ENCODE data around the gene SPTBN5. TPM values are rescaled to one million over a fixed set of nuclear protein-coding genes. Genes with fewer than 3 reads are reported as not detected.

The SPTBN5 gene
- total RNA-seq, 1 experiment from 2014 or later, result 0.96 TPM

DNA sequence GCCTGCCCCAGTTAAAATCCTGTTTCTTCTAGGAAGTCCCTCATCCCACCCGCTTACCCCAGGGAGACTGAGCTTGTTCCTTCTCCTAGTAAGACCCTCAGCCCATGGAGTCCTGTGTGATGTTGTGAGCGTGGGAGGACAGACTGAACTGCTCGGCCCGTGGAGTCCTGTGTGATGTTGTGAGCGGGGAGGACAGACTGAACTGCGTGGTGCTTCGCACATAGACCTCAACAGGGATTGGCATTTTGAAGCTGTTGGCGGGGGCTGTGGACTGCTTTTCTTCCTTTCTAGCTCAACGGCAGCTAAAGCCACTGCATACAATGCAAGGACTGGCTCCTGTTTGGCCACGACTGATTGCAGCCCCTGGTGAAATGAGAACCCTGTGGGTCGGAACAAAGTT lies 1.6 kb upstream of the SPTBN5 start:
- intact Hi-C loops (cut with micrococcal nuclease), result no loop called here
- DNase-seq (ENCODE audit: low read depth, low spot score), result no peak
- Histone ChIP-seq H3K4me3 (replicated peaks in 1 of 2; ENCODE audit: low read depth in 1 of 2, low read length in 2 of 2) (no peak overlapping the region; a peak in 1 of 4 replicates), H2AFZ (ENCODE audit: low read depth, low read length, poor library complexity, severe bottlenecking) (no peak overlapping the region), H4K20me1 (ENCODE audit: insufficient read depth) (no peaks in the 10 kb centered on the region), H3K79me2 (ENCODE audit: insufficient read depth, low read length) (no peaks in the 10 kb centered on the region), H3K27ac (ENCODE audit: low read depth, low read length) (no peak overlapping the region), H3K4me1 (ENCODE audit: control insufficient read depth in 1 of 2, insufficient read depth in 2 of 2, low read length in 2 of 2) (peaks cover 27 to 30% of the 10 kb centered on the region in 2 experiments), H3K4me2 (ENCODE audit: low read length) (peak overlapping the region; percentile 64), H3K36me3 (ENCODE audit: control insufficient read depth in 1 of 2, insufficient read depth in 2 of 2, low read length in 2 of 2) (peaks cover 2 to 3% of the 10 kb centered on the region in 2 experiments; a peak in 1 of 4 replicates), H3K9me2 (ENCODE audit: insufficient read depth) (no peaks in the 10 kb centered on the region), H3K27me3 (ENCODE audit: insufficient read depth, low read length) (no peaks in the 10 kb centered on the region), H3K9me3 (ENCODE audit: control insufficient read depth in 1 of 2, insufficient read depth in 1 of 2, low read depth in 1 of 2, low read length in 2 of 2) (no peaks in the 10 kb centered on the region), H3K9ac (ENCODE audit: low read length) (no peak overlapping the region)
- ChIA-PET POLR2A (interaction anchor here (0.9 to 1.6 kb wide), 3 partner anchors 21 to 107 kb away, joined by 3 to 7 read pairs (median 3); no protein-coding TSS in a partner anchor), CTCF (interaction anchor here (2.5 kb wide), 1 partner anchor 9 kb away, joined by 20 read pairs; no protein-coding TSS in a partner anchor), RAD21 (ENCODE audit: low non-redundant PET in 1 of 2, low total read pairs in 2 of 2, uncharacterized antibody in 2 of 2, unreplicated experiment in 2 of 2) (interaction anchor here in 1 of 2 experiments (1.1 kb wide), 1 partner anchor 9 kb away, joined by 3 read pairs; no protein-coding TSS in a partner anchor)
- no peak for ATAC-seq
- no peak for TF ChIP-seq SRF (IDR thresholded peaks at IDR 0.05; ENCODE audit: low read depth)
- TF ChIP-seq ELF1 (IDR thresholded peaks at IDR 0.05; ENCODE audit: borderline replicate concordance, low read depth), result no peak
- no peak for TF ChIP-seq POLR2AphosphoS5 (IDR thresholded peaks at IDR 0.05; ENCODE audit: low read depth, low read length)
- TF ChIP-seq, protein P1, sequence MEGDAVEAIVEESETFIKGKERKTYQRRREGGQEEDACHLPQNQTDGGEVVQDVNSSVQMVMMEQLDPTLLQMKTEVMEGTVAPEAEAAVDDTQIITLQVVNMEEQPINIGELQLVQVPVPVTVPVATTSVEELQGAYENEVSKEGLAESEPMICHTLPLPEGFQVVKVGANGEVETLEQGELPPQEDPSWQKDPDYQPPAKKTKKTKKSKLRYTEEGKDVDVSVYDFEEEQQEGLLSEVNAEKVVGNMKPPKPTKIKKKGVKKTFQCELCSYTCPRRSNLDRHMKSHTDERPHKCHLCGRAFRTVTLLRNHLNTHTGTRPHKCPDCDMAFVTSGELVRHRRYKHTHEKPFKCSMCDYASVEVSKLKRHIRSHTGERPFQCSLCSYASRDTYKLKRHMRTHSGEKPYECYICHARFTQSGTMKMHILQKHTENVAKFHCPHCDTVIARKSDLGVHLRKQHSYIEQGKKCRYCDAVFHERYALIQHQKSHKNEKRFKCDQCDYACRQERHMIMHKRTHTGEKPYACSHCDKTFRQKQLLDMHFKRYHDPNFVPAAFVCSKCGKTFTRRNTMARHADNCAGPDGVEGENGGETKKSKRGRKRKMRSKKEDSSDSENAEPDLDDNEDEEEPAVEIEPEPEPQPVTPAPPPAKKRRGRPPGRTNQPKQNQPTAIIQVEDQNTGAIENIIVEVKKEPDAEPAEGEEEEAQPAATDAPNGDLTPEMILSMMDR (IDR thresholded peaks at IDR 0.05 in 2 of 3, conservative IDR thresholded peaks at IDR 0.05 in 1 of 3; ENCODE audit: borderline replicate concordance in 1 of 3, insufficient read depth in 1 of 3, low read depth in 2 of 3, low read length in 2 of 3), result no peak
- TF ChIP-seq, protein P2, sequence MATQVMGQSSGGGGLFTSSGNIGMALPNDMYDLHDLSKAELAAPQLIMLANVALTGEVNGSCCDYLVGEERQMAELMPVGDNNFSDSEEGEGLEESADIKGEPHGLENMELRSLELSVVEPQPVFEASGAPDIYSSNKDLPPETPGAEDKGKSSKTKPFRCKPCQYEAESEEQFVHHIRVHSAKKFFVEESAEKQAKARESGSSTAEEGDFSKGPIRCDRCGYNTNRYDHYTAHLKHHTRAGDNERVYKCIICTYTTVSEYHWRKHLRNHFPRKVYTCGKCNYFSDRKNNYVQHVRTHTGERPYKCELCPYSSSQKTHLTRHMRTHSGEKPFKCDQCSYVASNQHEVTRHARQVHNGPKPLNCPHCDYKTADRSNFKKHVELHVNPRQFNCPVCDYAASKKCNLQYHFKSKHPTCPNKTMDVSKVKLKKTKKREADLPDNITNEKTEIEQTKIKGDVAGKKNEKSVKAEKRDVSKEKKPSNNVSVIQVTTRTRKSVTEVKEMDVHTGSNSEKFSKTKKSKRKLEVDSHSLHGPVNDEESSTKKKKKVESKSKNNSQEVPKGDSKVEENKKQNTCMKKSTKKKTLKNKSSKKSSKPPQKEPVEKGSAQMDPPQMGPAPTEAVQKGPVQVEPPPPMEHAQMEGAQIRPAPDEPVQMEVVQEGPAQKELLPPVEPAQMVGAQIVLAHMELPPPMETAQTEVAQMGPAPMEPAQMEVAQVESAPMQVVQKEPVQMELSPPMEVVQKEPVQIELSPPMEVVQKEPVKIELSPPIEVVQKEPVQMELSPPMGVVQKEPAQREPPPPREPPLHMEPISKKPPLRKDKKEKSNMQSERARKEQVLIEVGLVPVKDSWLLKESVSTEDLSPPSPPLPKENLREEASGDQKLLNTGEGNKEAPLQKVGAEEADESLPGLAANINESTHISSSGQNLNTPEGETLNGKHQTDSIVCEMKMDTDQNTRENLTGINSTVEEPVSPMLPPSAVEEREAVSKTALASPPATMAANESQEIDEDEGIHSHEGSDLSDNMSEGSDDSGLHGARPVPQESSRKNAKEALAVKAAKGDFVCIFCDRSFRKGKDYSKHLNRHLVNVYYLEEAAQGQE (IDR thresholded peaks at IDR 0.05; ENCODE audit: low read depth), result no peak
- TF ChIP-seq EGR1 (IDR thresholded peaks at IDR 0.05; ENCODE audit: low read depth), result no peak
- TF ChIP-seq FOSL1 (IDR thresholded peaks at IDR 0.05; ENCODE audit: low read depth), result no peak
- TF ChIP-seq POLR2A (IDR thresholded peaks at IDR 0.05; ENCODE audit: borderline replicate concordance, extremely low read depth, insufficient read depth, insufficient read length), result no peak
- no peak for TF ChIP-seq YY1 (IDR thresholded peaks at IDR 0.05; ENCODE audit: extremely low read depth, insufficient replicate concordance, low read depth, low read length)
- no peak for TF ChIP-seq ZFX (IDR thresholded peaks at IDR 0.05)
- no peak for TF ChIP-seq EZH2phosphoT487 (IDR thresholded peaks at IDR 0.05; ENCODE audit: borderline replicate concordance)
- TF ChIP-seq, protein P3, sequence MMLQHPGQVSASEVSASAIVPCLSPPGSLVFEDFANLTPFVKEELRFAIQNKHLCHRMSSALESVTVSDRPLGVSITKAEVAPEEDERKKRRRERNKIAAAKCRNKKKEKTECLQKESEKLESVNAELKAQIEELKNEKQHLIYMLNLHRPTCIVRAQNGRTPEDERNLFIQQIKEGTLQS (IDR thresholded peaks at IDR 0.05), result no peak
- BruUV-seq (replicated peaks), result no TSS peak

Data from HCT116 (cell line).